HEK293 (cell line): ENCODE data around the gene HDHD3.

Experiments
- CTCF ChIP-seq: fragments of 450-650 bp; formaldehyde crosslinking; IDR thresholded peaks from 2 replicates; pipeline ENCODE4 v1.5.1; 2016; ENCODE audit warnings: missing biosample characterization, missing genetic modification characterization
- PBX3 ChIP-seq: sonication (generic); formaldehyde crosslinking; IDR thresholded peaks from 2 replicates; pipeline ENCODE4 v1.8.1; 2022; ENCODE audit warnings: mild to moderate bottlenecking, moderate library complexity, missing genetic modification reagents
- PRDM2 ChIP-seq: fragments of 450-650 bp; formaldehyde crosslinking; IDR thresholded peaks from 2 replicates; pipeline ENCODE4 v1.5.1; 2016; ENCODE audit warnings: missing biosample characterization, missing genetic modification characterization, borderline replicate concordance
- PRDM4 ChIP-seq: fragments of 450-650 bp; formaldehyde crosslinking; IDR thresholded peaks from 2 replicates; pipeline ENCODE4 v1.5.1; 2017; ENCODE audit warnings: missing biosample characterization, missing genetic modification characterization
- TRIM28 ChIP-seq: IDR thresholded peaks from 2 replicates; pipeline ENCODE4 v1.6.1; 2011; ENCODE audit warnings: low read length, control low read depth, borderline replicate concordance
- TSHZ1 ChIP-seq: fragments of 450-650 bp; formaldehyde crosslinking; IDR thresholded peaks from 2 replicates; pipeline ENCODE4 v1.5.1; 2016; ENCODE audit warnings: missing biosample characterization, missing genetic modification characterization, borderline replicate concordance
- ZBTB20 ChIP-seq: fragments of 450-650 bp; formaldehyde crosslinking; IDR thresholded peaks from 2 replicates; pipeline ENCODE4 v1.5.1; 2016; ENCODE audit warnings: missing biosample characterization, missing genetic modification characterization
- ZEB2 ChIP-seq: fragments of 450-650 bp; formaldehyde crosslinking; IDR thresholded peaks from 2 replicates; pipeline ENCODE4 v1.5.1; 2016; ENCODE audit warnings: missing biosample characterization, missing genetic modification characterization
- ZIC2 ChIP-seq: fragments of 450-650 bp; formaldehyde crosslinking; IDR thresholded peaks from 2 replicates; pipeline ENCODE4 v1.5.1; 2016; ENCODE audit warnings: missing biosample characterization, missing genetic modification characterization
- ZNF335 ChIP-seq: fragments of 450-650 bp; formaldehyde crosslinking; conservative IDR thresholded peaks from 2 replicates; pipeline ENCODE4 v1.5.1; 2016; ENCODE audit warnings: missing biosample characterization, missing genetic modification characterization
- ZNF404 ChIP-seq: fragments of 450-650 bp; formaldehyde crosslinking; IDR thresholded peaks from 2 replicates; pipeline ENCODE4 v1.5.1; 2017; ENCODE audit warnings: missing biosample characterization, missing genetic modification characterization
- ZNF544 ChIP-seq: fragments of 450-650 bp; formaldehyde crosslinking; IDR thresholded peaks from 2 replicates; pipeline ENCODE4 v1.5.0; 2017; ENCODE audit warnings: missing biosample characterization, missing genetic modification characterization
- ZNF548 ChIP-seq: fragments of 450-650 bp; formaldehyde crosslinking; IDR thresholded peaks from 2 replicates; pipeline ENCODE4 v1.5.1; 2016; ENCODE audit warnings: missing biosample characterization, missing genetic modification characterization
- ZNF571 ChIP-seq: fragments of 450-650 bp; formaldehyde crosslinking; IDR thresholded peaks from 2 replicates; pipeline ENCODE4 v1.5.0; 2017; ENCODE audit warnings: missing biosample characterization, missing genetic modification characterization
- ZNF621 ChIP-seq: fragments of 450-650 bp; formaldehyde crosslinking; IDR thresholded peaks from 2 replicates; pipeline ENCODE4 v1.5.1; 2017; ENCODE audit warnings: missing biosample characterization, missing genetic modification characterization
- TF ChIP-seq, protein P1 (sequence below): fragments of 450-650 bp; formaldehyde crosslinking; IDR thresholded peaks from 2 replicates; pipeline ENCODE4 v1.5.1; 2016; ENCODE audit warnings: missing biosample characterization, missing genetic modification characterization
- TF ChIP-seq, protein P2 (sequence below): fragments of 450-650 bp; formaldehyde crosslinking; IDR thresholded peaks from 2 replicates; pipeline ENCODE4 v1.5.1; 2016; ENCODE audit warnings: missing biosample characterization, missing genetic modification characterization

Gene HDHD3

GRCh38 chr9:113376634-113377567 lies at the start of gene HDHD3 (continued):
- TF ChIP-seq TSHZ1 (tag by site-specific recombination) (no peak), TRIM28 (no peak), ZNF544 (tag by site-specific recombination) (no peak), ZBTB20 (peak; percentile 87; the same call in 1 of the 2 replicates), CTCF (tag by site-specific recombination) (no peak), ZNF571 (tag by site-specific recombination) (no peak), ZEB2 (tag by site-specific recombination) (0 out of 2 replicates have a peak, but pooled peaks have one; percentile 16), ZNF621 (no peak), ZNF404 (tag by site-specific recombination) (no peak), PRDM4 (tag by site-specific recombination) (no peak), ZNF548 (tag by site-specific recombination) (no peak), PRDM2 (no peak), ZNF335 (tag by site-specific recombination) (peak; percentile 86), PBX3 (CRISPR knock-in tag) (0 out of 2 replicates have a peak, but pooled peaks have one; percentile 30), ZIC2 (tag by site-specific recombination) (no peak; the same call in 1 of the 2 replicates)
- TF ChIP-seq, protein P1, sequence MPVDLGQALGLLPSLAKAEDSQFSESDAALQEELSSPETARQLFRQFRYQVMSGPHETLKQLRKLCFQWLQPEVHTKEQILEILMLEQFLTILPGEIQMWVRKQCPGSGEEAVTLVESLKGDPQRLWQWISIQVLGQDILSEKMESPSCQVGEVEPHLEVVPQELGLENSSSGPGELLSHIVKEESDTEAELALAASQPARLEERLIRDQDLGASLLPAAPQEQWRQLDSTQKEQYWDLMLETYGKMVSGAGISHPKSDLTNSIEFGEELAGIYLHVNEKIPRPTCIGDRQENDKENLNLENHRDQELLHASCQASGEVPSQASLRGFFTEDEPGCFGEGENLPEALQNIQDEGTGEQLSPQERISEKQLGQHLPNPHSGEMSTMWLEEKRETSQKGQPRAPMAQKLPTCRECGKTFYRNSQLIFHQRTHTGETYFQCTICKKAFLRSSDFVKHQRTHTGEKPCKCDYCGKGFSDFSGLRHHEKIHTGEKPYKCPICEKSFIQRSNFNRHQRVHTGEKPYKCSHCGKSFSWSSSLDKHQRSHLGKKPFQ (tag by site-specific recombination): no peak
- TF ChIP-seq, protein P2, sequence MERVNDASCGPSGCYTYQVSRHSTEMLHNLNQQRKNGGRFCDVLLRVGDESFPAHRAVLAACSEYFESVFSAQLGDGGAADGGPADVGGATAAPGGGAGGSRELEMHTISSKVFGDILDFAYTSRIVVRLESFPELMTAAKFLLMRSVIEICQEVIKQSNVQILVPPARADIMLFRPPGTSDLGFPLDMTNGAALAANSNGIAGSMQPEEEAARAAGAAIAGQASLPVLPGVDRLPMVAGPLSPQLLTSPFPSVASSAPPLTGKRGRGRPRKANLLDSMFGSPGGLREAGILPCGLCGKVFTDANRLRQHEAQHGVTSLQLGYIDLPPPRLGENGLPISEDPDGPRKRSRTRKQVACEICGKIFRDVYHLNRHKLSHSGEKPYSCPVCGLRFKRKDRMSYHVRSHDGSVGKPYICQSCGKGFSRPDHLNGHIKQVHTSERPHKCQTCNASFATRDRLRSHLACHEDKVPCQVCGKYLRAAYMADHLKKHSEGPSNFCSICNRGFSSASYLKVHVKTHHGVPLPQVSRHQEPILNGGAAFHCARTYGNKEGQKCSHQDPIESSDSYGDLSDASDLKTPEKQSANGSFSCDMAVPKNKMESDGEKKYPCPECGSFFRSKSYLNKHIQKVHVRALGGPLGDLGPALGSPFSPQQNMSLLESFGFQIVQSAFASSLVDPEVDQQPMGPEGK (tag by site-specific recombination): peak; percentile 93
